ENCODE data around the gene CNTN4. TPM values are rescaled to one million over a fixed set of nuclear protein-coding genes. Genes with fewer than 3 reads are reported as not detected.

The CNTN4 gene
- total and polyA plus RNA-seq, 2 experiments from 2014 or later = 0.91 to 4.0 TPM

GRCh38 chr3:2792432-2792831 is 693.8 kb downstream of the CNTN4 start:
- Mint-ChIP-seq H3K9me3 (peaks cover 90% of the 10 kb centered on the region), H3K27me3 (ENCODE audit: insufficient read depth, low read depth, poor library complexity) (no peaks in the 10 kb centered on the region), H3K4me1 (no peaks in the 10 kb centered on the region), H3K4me3 (no peak overlapping the region), H3K36me3 (ENCODE audit: low read depth) (peaks cover 20% of the 10 kb centered on the region; the same call in 2 of the 3 replicates), H3K27ac (no peak overlapping the region)
- DNase-seq (ENCODE audit: low spot score) = no peak
- Histone ChIP-seq H3K4me1 (ENCODE audit: insufficient read depth) (no peaks in the 10 kb centered on the region), H3K79me2 (replicated peaks; ENCODE audit: insufficient read depth) (no peaks in the 10 kb centered on the region), H3K4me2 (no peak overlapping the region), H3K36me3 (ENCODE audit: insufficient read depth) (no peaks in the 10 kb centered on the region), H3K27ac (ENCODE audit: low read depth) (no peak overlapping the region), H4K20me1 (replicated peaks; ENCODE audit: insufficient read depth) (no peaks in the 10 kb centered on the region), H3F3A (replicated peaks; ENCODE audit: low read depth) (no peaks in the 10 kb centered on the region), H3K4me3 (no peak overlapping the region), H3K27me3 (ENCODE audit: insufficient read depth) (no peaks in the 10 kb centered on the region), H3K9me2 (ENCODE audit: insufficient read depth) (no peaks in the 10 kb centered on the region; the same call in 1 of the 2 replicates), H2AFZ (no peak overlapping the region)
- TF ChIP-seq STAT1 (IDR thresholded peaks at IDR 0.05; ENCODE audit: unreplicated experiment) = no peak
- TF ChIP-seq NANOG (IDR thresholded peaks at IDR 0.05; ENCODE audit: borderline replicate concordance) = no peak
- no peak for TF ChIP-seq CTCF (conservative IDR thresholded peaks at IDR 0.05; ENCODE audit: low read depth in 2 of 2)
- TF ChIP-seq CREB1 (CRISPR knock-in tag; IDR thresholded peaks at IDR 0.05; ENCODE audit: low read depth) = no peak
- no peak for TF ChIP-seq JUNB (IDR thresholded peaks at IDR 0.05; ENCODE audit: unreplicated experiment)
- TF ChIP-seq ZNF114 (CRISPR knock-in tag; IDR thresholded peaks at IDR 0.05) = no peak
- no peak for TF ChIP-seq ZNF462 (CRISPR knock-in tag; IDR thresholded peaks at IDR 0.05)
- no peak for TF ChIP-seq POLR2AphosphoS5 (IDR thresholded peaks at IDR 0.05; ENCODE audit: low read depth)
- TF ChIP-seq REST (IDR thresholded peaks at IDR 0.05; ENCODE audit: unreplicated experiment) = no peak
- no peak for TF ChIP-seq ZNF331 (CRISPR knock-in tag; IDR thresholded peaks at IDR 0.05; ENCODE audit: low read depth)
- TF ChIP-seq EZH2phosphoT487 (IDR thresholded peaks at IDR 0.05; ENCODE audit: unreplicated experiment) = no peak
- no peak for TF ChIP-seq EZH2 (IDR thresholded peaks at IDR 0.05; ENCODE audit: low read depth, unreplicated experiment)
- no peak for TF ChIP-seq ETS1 (IDR thresholded peaks at IDR 0.05)
- ATAC-seq = no peak

Measured in GM23338 (cell line).